UCSD-AML1 (cell line): ENCODE results near the gene TSPYL1.

Source experiments
- DNase-seq: peaks from one replicate; lab custom pipeline; 2025; ENCODE audit not compliant: unreplicated experiment; lab: John Stamatoyannopoulos, UW

The TSPYL1 gene

GRCh38 chr6:116265041-116265829 is 14.5 kb downstream of the TSPYL1 start:
- DNase-seq: no peak

- no peak for DNase-seq
These were observed 16.4 kb downstream of the TSPYL1 start for GRCh38 chr6:116263353-116263752.

DNA sequence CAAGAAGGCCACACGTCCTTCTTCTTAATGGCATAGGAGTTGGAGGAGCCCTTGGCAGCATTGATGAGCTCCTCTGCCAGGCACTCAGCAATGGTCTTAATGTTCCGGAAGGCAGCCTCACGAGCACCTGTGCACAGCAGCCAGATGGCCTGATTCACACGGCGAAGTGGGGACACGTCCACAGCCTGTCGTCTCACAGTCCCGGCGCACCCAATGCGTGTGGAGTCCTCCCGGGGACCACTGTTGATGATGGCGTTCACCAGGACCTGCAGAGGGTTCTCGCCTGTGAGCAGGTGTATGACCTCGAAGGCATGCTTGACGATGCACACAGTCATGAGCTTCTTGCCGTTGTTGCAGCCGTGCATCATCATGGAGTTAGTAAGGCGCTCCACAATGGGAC is 21.2 kb downstream of the TSPYL1 start:
- no peak for DNase-seq

DNA sequence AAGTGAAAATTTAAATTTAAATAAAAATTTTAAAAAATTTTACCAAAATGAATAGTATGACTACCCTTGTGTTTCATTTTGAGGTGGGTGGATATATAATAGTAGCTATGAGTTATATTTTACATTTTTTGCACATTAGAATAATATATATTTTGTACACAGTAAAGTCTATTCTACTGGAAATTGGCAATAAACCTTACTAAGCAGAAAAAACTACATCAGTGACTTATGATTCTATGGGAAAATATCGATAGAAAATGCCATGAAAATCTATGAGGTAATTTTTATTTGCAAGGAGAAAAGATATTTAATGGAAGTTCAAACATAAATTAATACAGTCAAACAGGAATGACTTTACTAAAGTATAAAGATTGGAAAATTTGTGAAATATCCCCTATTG is 23.0 kb downstream of the TSPYL1 start:
- no peak for DNase-seq

- DNase-seq: no peak
These were observed 24.4 kb downstream of the TSPYL1 start for GRCh38 chr6:116255246-116255800.

DNA sequence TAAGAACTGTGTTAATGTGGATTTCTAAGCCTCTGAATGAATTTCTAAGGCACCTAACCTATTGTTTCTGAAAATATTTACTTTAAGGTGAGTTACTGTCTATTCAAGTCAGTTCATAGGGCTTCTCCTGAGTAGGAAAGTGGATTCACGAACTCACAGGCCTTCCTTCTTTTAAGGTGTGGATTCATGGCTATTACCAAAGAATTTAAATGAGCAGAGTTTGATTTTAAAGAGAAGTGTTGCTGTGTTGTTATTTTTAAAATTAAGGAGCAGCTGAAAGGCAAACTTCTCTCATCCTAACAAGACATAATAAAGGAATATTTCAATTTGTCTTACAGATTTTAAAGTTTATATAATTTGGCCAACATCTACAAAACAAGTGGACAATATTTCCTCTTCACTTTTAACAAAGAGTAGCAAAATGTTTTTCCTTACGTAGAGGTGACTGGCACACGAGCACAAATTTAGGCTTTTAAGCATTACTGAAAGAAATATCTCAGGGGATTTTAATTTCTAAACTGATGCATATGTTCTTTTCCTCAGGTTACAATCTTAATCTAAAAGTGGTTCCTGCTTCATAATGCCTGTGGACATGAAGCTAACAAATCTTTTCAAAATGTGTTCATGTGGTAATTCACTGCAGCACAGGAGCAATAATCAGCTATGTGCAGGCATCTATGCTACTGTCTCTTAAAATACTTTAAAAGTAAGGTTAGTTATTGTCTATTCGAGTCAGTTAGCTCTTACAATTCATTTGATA is 25.3 kb downstream of the TSPYL1 start:
- DNase-seq: no peak

DNA sequence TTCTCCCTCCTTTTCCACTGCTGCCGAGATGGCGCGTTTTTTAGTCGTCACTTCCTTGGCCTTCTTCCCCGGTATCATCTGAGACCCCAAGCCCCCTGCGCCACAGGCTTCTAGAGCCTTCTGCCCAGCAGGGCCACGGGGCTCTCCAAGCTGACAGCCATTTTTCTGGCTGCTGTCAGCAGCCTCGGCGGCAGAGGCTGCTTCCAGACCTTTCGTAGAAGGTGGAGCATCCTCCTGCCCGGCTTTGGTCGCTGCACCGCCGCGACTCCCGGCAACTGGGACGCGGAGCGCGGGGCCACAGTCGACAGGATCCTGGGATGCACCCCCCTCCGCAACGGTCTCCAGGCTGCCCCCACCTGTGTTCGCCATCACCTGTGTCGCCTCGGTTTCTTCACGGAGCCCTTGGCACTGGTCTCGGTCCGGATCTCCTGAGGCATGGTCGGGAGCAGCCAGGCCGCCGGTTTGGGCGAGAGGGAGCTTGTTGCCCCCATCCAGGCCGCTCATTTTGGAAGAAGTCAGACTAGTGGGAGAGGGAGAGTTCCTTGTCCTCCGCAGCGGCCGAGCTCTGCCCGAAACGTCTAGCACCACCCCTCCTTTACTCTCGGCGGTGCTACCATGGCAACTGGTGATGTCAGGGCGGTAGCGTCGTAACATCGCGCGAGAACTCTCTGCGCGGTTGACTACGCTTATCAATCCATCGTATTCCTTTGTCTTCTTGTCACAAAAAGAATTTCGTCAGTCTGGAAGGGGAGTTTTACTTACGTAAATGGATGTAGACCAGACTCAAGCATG is 26.0 kb downstream of the TSPYL1 start, which contains the start of gene TSPYL4:
TSS of gene TSPYL4 (minus strand) at position 571 of the 792 bp plus-strand sequence. CDS start at position 504, 67 bp downstream.
- peak; percentile 90 for DNase-seq

GRCh38 chr6:116253188-116253504 is 26.6 kb downstream of the TSPYL1 start:
- DNase-seq: no peak

GRCh38 chr6:116251568-116252384 is 28.0 kb downstream of the TSPYL1 start:
- no peak for DNase-seq

DNA sequence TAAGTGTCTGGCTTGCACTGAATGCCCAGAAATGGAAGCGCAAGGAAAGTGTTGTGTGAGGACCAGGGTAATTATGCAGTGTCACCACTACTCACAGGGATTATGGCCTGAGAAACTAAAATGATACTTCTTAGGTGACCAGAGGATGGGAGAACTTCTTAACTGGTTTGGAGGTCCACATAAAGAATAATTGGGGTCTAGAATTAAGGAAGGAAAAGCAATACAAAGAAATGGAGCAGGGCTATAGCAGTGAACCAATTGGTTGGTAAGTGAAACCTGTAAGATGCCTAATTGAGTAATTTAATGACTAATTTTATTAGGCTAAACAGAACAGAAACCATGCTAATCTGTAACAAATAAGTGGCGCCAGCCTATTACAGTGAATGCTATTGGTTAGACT is 31.2 kb downstream of the TSPYL1 start:
- no peak for DNase-seq

- no peak for DNase-seq
These were observed 32.4 kb downstream of the TSPYL1 start for GRCh38 chr6:116247285-116247684.

GRCh38 chr6:116246089-116246488 is 33.6 kb downstream of the TSPYL1 start:
- no peak for DNase-seq

- DNase-seq: no peak
These were observed 35.4 kb downstream of the TSPYL1 start for GRCh38 chr6:116244284-116244683.

- DNase-seq: no peak
These were observed 39.9 kb downstream of the TSPYL1 start for GRCh38 chr6:116239856-116240255.

DNA sequence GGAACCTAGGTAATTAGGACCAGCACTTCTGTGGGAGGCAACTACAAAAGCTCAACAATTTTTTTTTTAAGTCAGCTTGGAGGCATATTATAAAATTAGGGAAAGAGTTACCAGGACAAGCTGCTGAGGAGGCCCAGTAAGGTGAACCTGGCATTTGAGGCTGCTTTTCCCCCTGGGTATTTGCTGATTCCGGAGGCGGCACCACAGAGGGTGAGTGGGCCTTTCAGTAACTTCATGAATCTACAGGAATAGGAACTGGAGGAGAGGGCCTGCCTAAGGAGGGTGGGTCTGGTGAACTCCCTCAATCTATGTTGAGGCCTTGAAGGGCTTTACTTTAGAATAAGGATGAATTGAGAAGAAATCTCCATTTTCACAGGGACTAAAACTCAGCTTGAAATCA is 40.5 kb downstream of the TSPYL1 start:
- DNase-seq: no peak

DNA sequence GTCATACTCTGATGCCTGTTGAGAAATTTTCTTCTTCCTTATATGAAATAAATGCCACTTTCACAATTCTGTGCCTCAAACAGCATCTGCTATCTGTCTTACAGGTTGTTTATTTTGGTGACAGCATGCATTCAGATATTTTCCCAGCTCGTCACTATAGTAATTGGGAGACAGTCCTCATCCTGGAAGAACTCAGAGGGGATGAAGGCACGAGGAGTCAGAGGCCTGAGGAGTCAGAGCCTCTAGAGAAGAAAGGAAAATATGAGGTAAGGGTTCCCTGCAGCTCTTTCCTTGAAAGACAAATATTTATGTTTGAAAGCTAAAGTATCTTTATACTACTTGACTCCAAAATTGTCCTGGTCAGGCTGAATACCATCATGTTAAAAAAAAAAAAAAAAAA is 41.6 kb downstream of the TSPYL1 start:
- DNase-seq: no peak

DNA sequence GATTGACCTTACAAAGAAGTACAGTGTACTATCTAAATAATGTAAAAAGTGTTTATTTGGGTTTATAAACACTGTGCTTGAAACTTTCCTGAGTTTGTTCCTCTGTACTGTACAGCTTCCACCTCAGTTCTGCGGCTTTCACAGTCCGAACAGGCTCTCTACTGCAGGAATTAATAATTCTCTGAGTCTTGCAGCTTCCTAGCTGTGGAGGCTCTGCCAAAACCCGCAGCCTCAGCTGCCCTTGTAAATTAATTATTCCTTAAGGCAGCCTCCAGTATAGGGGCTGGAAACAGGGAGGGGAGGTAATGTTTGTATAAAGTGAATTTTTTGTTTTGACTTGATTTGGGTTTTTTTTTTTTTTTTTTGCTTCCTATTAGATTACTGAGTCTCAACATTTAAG is 45.0 kb downstream of the TSPYL1 start:
- DNase-seq: no peak

DNA sequence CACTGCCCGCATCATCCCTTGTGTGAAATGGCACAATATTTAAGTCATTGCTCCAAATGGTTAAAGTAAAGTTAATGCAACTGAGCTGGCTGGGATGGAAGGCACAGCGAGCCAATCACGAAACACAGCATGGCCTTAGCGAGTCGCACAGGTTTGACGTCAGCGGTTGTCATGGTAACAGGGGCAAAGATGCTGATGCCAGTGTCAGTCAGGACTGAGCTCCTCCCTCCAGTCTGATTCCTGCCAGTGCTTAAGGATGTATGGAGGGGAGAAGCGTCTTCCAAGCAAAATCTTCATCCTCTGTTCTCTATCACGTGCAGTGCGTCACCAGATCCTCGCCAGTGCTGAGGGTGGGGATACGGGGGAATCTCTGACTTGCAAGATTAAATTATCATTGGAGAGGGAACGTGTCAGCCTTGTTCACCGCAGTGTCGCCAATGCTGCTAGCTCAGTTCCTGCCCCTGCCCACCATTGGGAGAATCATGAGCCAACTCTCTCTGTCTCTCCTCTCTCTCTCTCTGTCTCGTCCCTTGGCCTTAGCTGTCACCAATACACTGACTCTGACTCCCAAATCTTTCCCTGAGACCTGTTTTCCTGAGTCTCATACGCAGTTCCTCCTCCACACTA is 50.3 kb downstream of the TSPYL1 start:
- no peak for DNase-seq
